Mucosa of descending colon (tissue), 3 donors: Measurements from ENCODE around the gene ING1. TPM values are rescaled to one million over a fixed set of nuclear protein-coding genes. Genes with fewer than 3 reads are reported as not detected.

Experiments
- ATAC-seq: fragments of 200-7000 bp; cut with Tn5 transposase; one replicate; pipeline ENCODE4 v1.9.1; 2020; ENCODE audit warnings: mild to moderate bottlenecking, moderate library complexity
- DNase-seq, 3 donors: peaks; one replicate each; pipeline ENCODE4 v3.0.0-alpha.2; 2020
- H3K36me3 ChIP-seq: fragments of 200-600 bp; one replicate; pipeline ENCODE4 v1.8.0; 2021; ENCODE audit warnings: low read depth, mild to moderate bottlenecking
- H3K4me1 ChIP-seq: fragments of 200-600 bp; one replicate; pipeline ENCODE4 v1.8.0; 2021; ENCODE audit warnings: low read depth, mild to moderate bottlenecking
- H3K4me3 ChIP-seq: fragments of 200-600 bp; one replicate; pipeline ENCODE4 v1.8.0; 2021; ENCODE audit warnings: mild to moderate bottlenecking
- H3K9me3 ChIP-seq: fragments of 200-600 bp; one replicate; pipeline ENCODE4 v1.8.0; 2021; ENCODE audit warnings: mild to moderate bottlenecking
- CTCF ChIP-seq: fragments of 200-600 bp; IDR thresholded peaks from one replicate; pipeline ENCODE4 v1.8.0; 2022; ENCODE audit warnings: antibody characterized with exemption, mild to moderate bottlenecking
- intact Hi-C, 2 donors: fragments of 100-400 bp; cut with DNase I in 1 of 2; cut with micrococcal nuclease in 1 of 2; formaldehyde crosslinking; loops; one replicate each; pipeline versions ENCODE4 v1.11.0 to v1.11.1; 2022; cut with DNase I, micrococcal nuclease
- total RNA-seq, 3 donors: library from RNA; stranded (reverse); fragmentation: NEBNext Ultra II Directional in 2 of 3; extraction: Animal tissue kit (Norgen Biotek cat#: 25700) in 2 of 3; gene quantifications; one replicate each; pipeline versions ENCODE4 v1.2.1 to v1.2.4, GENCODE V29; 2021 to 2023
- donor health status: DM: no; HTN: no; CAD: no; lungs with moderate emphysema.
- donor health status: DM: no; HTN: no; CAD: no.
- donor health status: DM: no; HTN: yes; CAD: no.

ING1 gene
- total RNA-seq, 3 donors from 2014 or later = 11.8 to 18.0 (median 13.8) TPM

GRCh38 chr13:110706570-110707372 is 6.7 kb upstream of the ING1 start:
- Histone ChIP-seq H3K9me3 (no peaks in the 10 kb centered on the region), H3K36me3 (no peaks in the 10 kb centered on the region), H3K4me1 (peaks cover 15% of the 10 kb centered on the region), H3K4me3 (no peak overlapping the region)
- TF ChIP-seq CTCF = no peak
- DNase-seq (no peak), ATAC-seq (no peak)
- intact Hi-C loops = no loop called here

GRCh38 chr13:110712081-110712848 is 1.2 kb upstream of the ING1 start:
- TF ChIP-seq CTCF = no peak
- DNase-seq = peak; percentile 86 to 92 (median 92)
- Histone ChIP-seq H3K9me3 (no peaks in the 10 kb centered on the region), H3K4me1 (peaks cover 8% of the 10 kb centered on the region), H3K36me3 (peaks cover 6% of the 10 kb centered on the region), H3K4me3 (peak overlapping the region; percentile 58)
- ATAC-seq = peak; percentile 64
- intact Hi-C loops = loop anchor here in 1 of 2 donors (10.0 kb wide), 1 partner anchor 203 kb away; the partner anchor contains the start of gene ANKRD10

GRCh38 chr13:110712849-110713641 is 455 bp upstream of the ING1 start:
- peak overlapping the region; percentile 58 for H3K4me3 ChIP-seq
- H3K9me3 ChIP-seq = no peaks in the 10 kb centered on the region
- no peak for TF ChIP-seq CTCF
- intact Hi-C loops = loop anchor here in 1 of 2 donors (10.0 kb wide), 1 partner anchor 202 kb away; the partner anchor contains the start of gene ANKRD10
- peaks cover 10% of the 10 kb centered on the region for H3K4me1 ChIP-seq
- DNase-seq (peak; percentile 98 to 100 (median 99)), ATAC-seq (peak; percentile 71)
- H3K36me3 ChIP-seq = peaks cover 6% of the 10 kb centered on the region

GRCh38 chr13:110713981-110714796 is 689 bp downstream of the ING1 start:
- intact Hi-C loops = loop anchor here in 1 of 2 donors (10.0 kb wide), 1 partner anchor 201 kb away; the partner anchor contains the start of gene ANKRD10
- Histone ChIP-seq H3K4me1 (peaks cover 10% of the 10 kb centered on the region), H3K9me3 (no peaks in the 10 kb centered on the region), H3K36me3 (peaks cover 6% of the 10 kb centered on the region), H3K4me3 (peak overlapping the region; percentile 58)
- no peak for TF ChIP-seq CTCF
- ATAC-seq (no peak), DNase-seq (peak; percentile 73 to 85 (median 74))
